Astrocyte of the spinal cord (primary cell): Measurements from ENCODE around the gene GPR35.

Experiments used
- DNase-seq: peaks from one replicate; pipeline ENCODE4 v3.0.0; 2011; ENCODE audit warnings: low read depth, low spot score
- H3K4me3 ChIP-seq: 2 replicates; pipeline ENCODE4 v1.5.1; 2011; ENCODE audit warnings: low read depth, mild to moderate bottlenecking, low read length, moderate library complexity
- in situ Hi-C: cut with HindIII; loops from 2 replicates; pipeline ENCODE4 v1.10.0; 2017; ENCODE audit warnings: low sequenced_read_pairs
- TF ChIP-seq, protein P1 (sequence below): IDR thresholded peaks from 2 replicates; pipeline ENCODE4 v1.5.1; 2012; ENCODE audit warnings: low read depth, mild to moderate bottlenecking, low read length, inconsistent platforms

The GPR35 gene

DNA sequence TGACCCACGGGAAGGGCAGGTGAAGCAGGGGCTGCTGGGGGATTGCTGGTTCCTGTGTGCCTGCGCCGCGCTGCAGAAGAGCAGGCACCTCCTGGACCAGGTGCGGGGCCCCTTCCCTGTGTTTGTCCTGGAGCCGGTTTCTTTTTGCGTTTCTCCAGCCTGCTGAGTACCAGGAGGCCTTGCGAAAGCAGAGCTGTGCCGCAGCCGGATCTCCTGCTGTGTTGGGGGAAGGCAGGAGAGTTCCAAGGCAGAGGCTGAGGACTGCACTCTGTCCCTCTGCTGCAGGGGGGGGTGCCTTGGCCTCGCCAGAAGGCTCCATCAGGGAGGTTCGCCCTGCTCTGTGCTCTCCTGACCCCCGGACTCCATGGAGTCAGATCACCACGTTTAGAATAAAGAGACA is 35.9 kb upstream of the GPR35 start:
- no peak for DNase-seq
- TF ChIP-seq, protein P1, sequence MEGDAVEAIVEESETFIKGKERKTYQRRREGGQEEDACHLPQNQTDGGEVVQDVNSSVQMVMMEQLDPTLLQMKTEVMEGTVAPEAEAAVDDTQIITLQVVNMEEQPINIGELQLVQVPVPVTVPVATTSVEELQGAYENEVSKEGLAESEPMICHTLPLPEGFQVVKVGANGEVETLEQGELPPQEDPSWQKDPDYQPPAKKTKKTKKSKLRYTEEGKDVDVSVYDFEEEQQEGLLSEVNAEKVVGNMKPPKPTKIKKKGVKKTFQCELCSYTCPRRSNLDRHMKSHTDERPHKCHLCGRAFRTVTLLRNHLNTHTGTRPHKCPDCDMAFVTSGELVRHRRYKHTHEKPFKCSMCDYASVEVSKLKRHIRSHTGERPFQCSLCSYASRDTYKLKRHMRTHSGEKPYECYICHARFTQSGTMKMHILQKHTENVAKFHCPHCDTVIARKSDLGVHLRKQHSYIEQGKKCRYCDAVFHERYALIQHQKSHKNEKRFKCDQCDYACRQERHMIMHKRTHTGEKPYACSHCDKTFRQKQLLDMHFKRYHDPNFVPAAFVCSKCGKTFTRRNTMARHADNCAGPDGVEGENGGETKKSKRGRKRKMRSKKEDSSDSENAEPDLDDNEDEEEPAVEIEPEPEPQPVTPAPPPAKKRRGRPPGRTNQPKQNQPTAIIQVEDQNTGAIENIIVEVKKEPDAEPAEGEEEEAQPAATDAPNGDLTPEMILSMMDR = no peak
- H3K4me3 ChIP-seq = no peak overlapping the region
- in situ Hi-C loops = no loop called here

DNA sequence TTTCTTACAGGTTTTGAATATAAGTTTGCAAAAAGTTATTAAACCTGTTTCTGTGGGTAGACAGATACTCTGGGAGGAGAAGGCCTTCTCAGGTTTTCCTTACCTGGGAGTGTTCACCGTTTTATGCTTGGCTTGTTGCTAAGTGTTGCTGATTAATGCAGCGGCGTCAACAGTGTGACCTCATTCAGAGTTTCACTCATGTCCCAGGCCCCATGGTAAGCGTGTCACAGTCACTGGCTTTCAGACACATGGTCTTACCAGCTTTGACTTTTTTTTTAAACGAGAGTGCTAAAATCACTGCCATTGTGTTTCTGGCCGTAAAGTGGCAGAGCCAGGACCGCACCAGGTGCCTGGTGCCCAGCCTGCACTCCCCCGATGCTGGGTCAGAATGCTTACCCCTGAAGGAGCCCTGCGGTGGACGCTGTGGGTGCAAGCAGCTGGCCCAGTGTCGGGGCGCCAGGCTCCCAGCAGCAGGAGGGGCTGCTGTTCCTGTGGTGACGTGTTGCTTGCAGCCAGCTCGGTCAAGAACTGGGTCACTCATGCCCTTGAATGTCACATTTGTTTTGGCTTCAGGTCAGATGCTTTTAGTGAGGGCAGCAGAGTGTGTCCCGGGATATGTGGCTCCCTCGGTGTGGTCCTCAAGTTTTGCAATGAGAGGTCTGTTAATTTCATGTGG is 35.3 kb upstream of the GPR35 start:
- in situ Hi-C loops = no loop called here
- H3K4me3 ChIP-seq = no peak overlapping the region
- DNase-seq = no peak
- TF ChIP-seq, protein P1 = no peak

DNA sequence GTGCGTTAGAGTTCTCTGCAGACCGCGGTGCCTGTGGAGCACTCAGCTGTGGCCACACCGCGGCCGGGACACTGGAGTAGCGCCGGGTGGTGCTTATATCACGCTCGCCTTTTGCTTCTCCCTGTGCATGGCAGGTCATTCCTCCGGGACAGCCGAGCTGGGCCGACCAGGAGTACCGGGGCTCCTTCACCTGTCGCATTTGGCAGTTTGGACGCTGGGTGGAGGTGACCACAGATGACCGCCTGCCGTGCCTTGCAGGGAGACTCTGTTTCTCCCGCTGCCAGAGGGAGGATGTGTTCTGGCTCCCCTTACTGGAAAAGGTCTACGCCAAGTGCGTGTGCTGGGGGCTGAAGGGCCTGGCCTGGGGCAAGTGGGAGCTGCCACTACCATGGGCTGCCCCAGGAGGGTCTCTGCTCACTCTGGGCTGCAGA is 34.6 kb upstream of the GPR35 start:
- H3K4me3 ChIP-seq = no peak overlapping the region
- DNase-seq = no peak
- in situ Hi-C loops = no loop called here
- TF ChIP-seq, protein P1 = no peak

DNA sequence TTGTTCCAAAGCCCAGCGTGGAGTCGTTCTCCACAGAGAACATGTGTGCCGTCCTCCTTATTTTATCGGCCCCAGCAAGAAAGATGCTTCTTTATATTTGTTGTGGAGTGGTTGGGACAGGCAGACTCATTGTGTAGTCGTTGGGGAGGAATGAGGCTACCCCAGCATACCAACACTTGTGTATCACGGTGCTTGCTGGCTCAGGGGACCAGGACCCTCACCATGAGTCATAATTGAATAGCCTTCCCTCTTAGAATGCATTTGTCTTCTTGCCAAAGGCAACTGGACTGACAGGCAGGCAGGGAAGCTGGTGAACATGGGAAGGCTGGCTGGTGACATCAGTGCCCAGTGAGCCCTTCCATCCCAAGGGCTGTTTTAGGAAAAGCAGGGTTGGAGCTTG is 34.1 kb upstream of the GPR35 start:
- H3K4me3 ChIP-seq = no peak overlapping the region
- in situ Hi-C loops = no loop called here
- TF ChIP-seq, protein P1 = no peak
- no peak for DNase-seq

DNA sequence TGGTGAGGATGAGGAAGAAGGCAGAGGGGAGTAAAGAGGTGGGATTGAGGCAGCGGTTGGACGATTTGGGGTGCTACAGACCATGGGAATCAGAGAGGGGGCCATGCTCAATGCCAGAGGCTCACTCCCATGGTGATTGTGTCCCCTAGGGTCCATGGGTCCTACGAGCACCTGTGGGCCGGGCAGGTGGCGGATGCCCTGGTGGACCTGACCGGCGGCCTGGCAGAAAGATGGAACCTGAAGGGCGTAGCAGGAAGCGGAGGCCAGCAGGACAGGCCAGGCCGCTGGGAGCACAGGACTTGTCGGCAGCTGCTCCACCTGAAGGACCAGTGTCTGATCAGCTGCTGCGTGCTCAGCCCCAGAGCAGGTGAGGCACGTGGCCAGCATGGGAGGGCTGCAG is 33.5 kb upstream of the GPR35 start:
- no peak overlapping the region for H3K4me3 ChIP-seq
- TF ChIP-seq, protein P1 = no peak
- no peak for DNase-seq
- in situ Hi-C loops = no loop called here

DNA sequence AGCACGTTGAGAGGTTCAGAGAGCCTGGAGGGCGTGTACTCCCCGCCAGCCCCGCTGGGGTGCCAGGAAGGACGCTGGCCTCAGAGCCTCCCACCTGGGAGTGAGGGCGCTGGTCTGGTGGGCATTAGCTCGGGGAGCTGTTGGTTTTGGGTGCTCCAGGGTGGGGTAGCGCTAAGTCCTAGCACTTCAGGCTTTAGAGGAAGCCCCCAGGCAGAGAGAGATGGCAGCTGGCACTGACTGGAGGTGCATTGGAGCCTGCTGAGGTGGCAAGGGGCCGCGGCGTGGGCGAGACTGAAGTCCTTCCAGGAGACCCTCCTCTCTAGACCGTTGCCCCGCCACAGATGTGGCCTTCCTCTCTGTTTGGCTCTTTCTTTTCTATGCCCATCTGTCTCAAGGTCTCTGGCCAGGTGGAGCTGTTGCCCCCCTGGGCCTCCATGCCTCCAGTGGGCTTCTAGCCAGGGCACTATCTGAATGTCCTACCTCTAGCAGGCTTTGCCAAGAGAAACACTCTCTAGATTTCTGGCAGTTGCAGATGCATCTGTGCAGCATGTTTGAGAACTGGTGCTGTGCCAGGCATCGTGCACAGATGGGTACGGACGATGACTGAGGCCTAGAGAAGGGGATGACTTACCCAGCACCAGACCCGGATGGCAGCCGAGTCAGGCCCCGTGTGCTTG is 32.1 kb upstream of the GPR35 start:
- no peak overlapping the region for H3K4me3 ChIP-seq
- DNase-seq = no peak
- TF ChIP-seq, protein P1 = no peak
- in situ Hi-C loops = no loop called here
